Mammary epithelial cell (primary cell): ENCODE results near the gene KLHL25.

Source experiments
- CTCF ChIP-seq, 2 donors: IDR thresholded peaks in 1 of 2; conservative IDR thresholded peaks in 1 of 2; 2 replicates each; pipeline ENCODE4 v1.5.1; 2011 to 2012; ENCODE audit warnings: inconsistent platforms in 2 of 2, low read length in 2 of 2, mild to moderate bottlenecking in 2 of 2, control low read depth in 1 of 2, low read depth in 1 of 2; ENCODE audit not compliant: insufficient read depth in 1 of 2; ENCODE audit errors: extremely low read depth in 1 of 2
- EZH2 ChIP-seq: IDR thresholded peaks from 2 replicates; pipeline ENCODE4 v1.6.1; 2012; ENCODE audit warnings: low read length, inconsistent platforms, borderline replicate concordance

GRCh38 chr15:85771781-85772445, 22.8 kb downstream of the KLHL25 start:
- no peak for TF ChIP-seq CTCF (conservative IDR thresholded peaks at IDR 0.05 in 1 of 2, IDR thresholded peaks at IDR 0.05 in 1 of 2; ENCODE audit: extremely low read depth in 1 of 2, insufficient read depth in 1 of 2, low read depth in 1 of 2, low read length in 2 of 2)
- TF ChIP-seq EZH2, result no peak
